ENCODE data around the gene NUMA1.

GRCh38 chr11:72010529-72011233 is 69.7 kb downstream of the NUMA1 start:
- no peak for TF ChIP-seq CTCF (IDR thresholded peaks at IDR 0.05; ENCODE audit: poor library complexity, severe bottlenecking)
- TF ChIP-seq RAD21 (conservative IDR thresholded peaks at IDR 0.05) = no peak
- no peak for TF ChIP-seq MXI1 (conservative IDR thresholded peaks at IDR 0.05; ENCODE audit: poor library complexity, severe bottlenecking)
- no peak for TF ChIP-seq POLR2AphosphoS5 (IDR thresholded peaks at IDR 0.05)
- TF ChIP-seq REST (IDR thresholded peaks at IDR 0.05; ENCODE audit: borderline replicate concordance) = no peak
- no peak for TF ChIP-seq EZH2 (IDR thresholded peaks at IDR 0.05; ENCODE audit: borderline replicate concordance, insufficient read depth, low read length, poor library complexity, severe bottlenecking)
- no peak for TF ChIP-seq EP300 (conservative IDR thresholded peaks at IDR 0.05; ENCODE audit: poor library complexity, severe bottlenecking)
